Fibroblast of skin of right quadriceps (primary cell): ENCODE measurements around the gene CYB561.

Experiments
- DNase-seq: peaks from one replicate; pipeline ENCODE4 v3.0.0-alpha.2; 2013

The CYB561 gene

GRCh38 chr17:63405741-63406261, 40.3 kb downstream of the CYB561 start:
- DNase-seq, result peak; percentile 88

GRCh38 chr17:63405020-63405419, 41.1 kb downstream of the CYB561 start:
- DNase-seq, result no peak

GRCh38 chr17:63402431-63403212, 43.5 kb downstream of the CYB561 start:
- DNase-seq, result peak; percentile 21

- DNase-seq, result peak; percentile 33
These were observed 46.2 kb downstream of the CYB561 start for GRCh38 chr17:63399856-63400255.

GRCh38 chr17:63399316-63399715, 46.8 kb downstream of the CYB561 start:
- peak; percentile 45 for DNase-seq

GRCh38 chr17:63398680-63399079, 47.4 kb downstream of the CYB561 start:
- DNase-seq, result no peak

- DNase-seq, result peak; percentile 78
These were observed 50.9 kb downstream of the CYB561 start for GRCh38 chr17:63395075-63395805.

- DNase-seq, result no peak
These were observed 56.0 kb downstream of the CYB561 start for GRCh38 chr17:63390090-63390489.

GRCh38 chr17:63387656-63388340, 58.3 kb downstream of the CYB561 start:
- no peak for DNase-seq

GRCh38 chr17:63382826-63383225, 63.3 kb downstream of the CYB561 start:
- peak; percentile 71 for DNase-seq
